ENCODE results near the gene MYL6. TPM values are rescaled to one million over a fixed set of nuclear protein-coding genes. Genes with fewer than 3 reads are reported as not detected.
"Not testable (repeated sequence)": the region's sequence is repeated elsewhere in the genome, so short reads cannot be mapped to it uniquely, and the experiment has no call there.

The MYL6 gene
- polyA plus RNA-seq, 1 donor: 1,671 TPM

- no peak for DNase-seq
Observed at GRCh38 chr12:56188131-56188777, 30.1 kb downstream of the MYL6 start.

- DNase-seq: peak; percentile 25
Observed at GRCh38 chr12:56188778-56189098, 30.6 kb downstream of the MYL6 start.

DNA sequence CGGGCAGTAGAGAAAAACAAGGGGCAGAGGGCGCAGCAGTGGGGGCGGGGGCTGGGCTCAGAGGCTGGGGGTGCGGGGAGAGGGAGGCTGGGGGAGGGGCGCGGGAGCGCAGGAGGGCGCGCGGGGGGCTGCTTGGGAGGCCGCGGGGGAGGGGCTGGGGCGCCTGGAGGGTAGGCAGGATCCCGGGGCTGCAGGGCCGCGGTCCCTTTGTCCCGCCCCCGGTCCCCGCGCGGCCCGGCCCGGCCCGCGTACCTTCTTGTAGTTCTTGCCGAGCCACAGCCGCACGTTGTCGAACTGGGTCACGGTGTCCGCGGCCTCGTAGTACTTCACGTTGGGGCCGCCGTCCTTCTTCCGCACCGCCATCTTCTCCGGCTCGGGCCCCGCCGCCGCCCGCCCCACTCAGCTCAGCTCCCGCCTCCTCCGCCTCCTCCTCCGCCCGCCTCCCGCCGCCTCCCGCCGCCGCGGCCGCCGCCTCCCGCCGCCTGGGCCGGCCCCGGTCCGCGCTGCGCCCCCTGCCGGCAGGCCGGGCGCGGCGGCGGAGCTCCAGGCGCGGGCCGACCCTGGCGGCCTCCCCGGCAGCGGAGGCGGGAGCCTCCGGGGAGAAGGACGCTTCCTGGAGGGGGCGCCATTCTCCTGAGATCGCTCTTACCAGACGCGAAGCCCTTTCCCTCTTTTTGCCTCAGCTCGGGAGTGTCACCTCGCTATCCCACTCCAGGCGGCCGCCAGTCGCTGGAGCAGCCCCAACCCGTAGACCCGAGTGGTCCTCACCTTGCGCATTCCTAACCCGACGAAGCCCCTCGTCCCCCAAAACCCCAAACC is 31.1 kb downstream of the MYL6 start, which contains the start of gene SMARCC2:
TSS of gene SMARCC2 (minus strand) at position 385 of the 819 bp plus-strand sequence. CDS start at position 363, 22 bp downstream.
- DNase-seq: peak; percentile 82

DNA sequence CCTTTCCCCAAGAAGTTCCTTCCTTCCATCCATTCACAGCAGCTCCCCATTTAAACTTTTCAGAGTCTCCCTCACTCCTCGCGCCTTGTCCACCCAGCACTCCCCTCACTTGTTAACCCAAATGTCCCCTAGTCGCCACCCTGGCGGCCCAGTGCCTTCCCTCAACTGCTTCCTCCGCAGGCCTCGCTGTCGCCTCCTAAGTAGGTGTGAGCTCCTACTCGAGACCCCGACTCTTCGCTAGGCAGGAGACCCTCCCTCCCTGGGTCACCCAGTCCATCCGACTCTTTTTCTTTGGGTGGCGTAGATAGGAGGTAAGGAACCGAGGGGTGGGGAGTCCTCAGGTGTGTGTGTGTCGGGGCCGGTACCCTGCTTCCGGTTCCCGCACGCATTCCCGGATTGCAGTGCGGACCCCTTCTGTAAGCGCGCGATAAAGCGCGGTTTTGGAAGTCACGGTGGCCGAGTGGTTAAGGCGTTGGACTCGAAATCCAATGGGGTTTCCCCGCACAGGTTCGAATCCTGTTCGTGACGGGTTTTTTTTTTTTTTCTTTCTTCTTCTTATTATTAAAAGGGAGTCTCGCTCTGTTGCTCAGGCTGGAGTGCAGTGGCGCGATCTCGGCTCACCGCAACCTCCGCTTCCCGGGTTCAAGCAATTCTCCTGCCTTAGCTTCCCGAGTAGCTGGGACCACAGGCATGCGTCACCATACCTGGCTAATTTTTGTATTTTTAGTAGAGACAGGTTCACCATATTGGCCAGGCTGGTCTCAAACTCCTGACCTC is 31.9 kb downstream of the MYL6 start:
- peak; percentile 93 for DNase-seq

DNA sequence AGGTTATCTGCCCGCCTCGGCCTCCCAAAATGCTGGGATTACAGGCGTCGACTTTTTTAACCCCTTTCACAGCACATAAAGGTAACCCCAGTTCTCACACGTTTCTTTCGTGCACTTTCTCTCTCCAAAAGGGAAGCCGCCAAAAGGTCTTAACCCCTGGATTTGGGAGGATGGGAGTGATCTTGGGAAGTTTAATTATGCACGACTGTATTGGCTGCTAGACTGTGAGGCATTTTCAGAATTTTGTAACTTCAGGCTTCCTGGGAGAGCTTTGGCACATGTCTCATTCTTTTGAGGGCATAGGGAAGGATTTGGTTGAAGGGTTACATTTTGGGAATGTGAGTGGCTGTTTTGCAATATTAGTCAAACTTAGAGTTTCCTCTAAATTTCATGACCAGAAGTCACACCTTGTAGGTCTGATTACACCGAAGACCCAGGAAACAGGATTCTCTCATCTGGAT is 32.6 kb downstream of the MYL6 start:
- no peak for DNase-seq

DNA sequence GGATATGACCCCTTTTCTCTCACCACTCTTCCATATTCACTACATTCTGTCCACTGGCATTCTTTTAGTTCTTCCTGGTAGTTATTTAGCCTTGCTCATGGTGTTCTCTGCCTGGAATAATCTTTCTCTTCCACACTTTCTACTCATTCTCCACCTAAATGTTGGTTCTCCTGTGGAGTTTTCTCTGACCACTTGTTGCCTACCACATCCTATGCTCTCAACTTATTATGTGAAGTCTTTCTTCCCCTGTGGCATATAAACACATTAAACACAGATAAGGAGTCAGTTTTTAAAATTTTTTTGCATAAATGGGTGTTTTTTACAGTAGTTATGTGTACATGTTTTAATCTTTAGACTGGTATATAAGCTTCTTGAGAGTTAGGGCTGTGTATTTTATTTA is 34.4 kb downstream of the MYL6 start:
- no peak for DNase-seq

DNA sequence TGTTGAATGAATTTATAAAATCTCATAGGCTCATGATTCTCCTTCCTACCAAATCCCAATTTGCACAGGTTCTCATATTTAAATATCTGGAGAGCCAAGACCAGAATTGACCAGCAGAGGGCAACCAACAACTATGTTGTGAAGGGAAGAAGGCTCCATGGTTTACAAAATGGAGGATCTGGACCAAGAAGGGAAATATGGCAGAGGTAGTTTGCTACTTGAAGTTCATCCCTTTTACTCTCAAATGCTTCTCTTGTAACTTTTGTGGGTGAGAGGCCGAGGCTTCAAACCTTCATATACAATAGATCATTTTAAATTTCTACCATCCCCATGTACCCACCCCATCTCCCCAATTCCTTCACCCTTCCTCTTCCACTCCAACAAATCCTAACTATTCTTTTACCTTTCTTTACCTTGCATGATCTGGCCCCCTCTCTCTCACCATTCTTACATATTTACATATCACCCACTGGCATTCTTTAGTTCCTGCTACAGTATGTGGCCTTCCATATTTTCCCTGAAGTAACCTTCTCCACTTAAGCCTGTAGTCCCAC is 34.9 kb downstream of the MYL6 start:
- DNase-seq: peak; percentile 88

GRCh38 chr12:56196818-56197550 is 38.8 kb downstream of the MYL6 start:
- not testable (repeated sequence) for DNase-seq

DNA sequence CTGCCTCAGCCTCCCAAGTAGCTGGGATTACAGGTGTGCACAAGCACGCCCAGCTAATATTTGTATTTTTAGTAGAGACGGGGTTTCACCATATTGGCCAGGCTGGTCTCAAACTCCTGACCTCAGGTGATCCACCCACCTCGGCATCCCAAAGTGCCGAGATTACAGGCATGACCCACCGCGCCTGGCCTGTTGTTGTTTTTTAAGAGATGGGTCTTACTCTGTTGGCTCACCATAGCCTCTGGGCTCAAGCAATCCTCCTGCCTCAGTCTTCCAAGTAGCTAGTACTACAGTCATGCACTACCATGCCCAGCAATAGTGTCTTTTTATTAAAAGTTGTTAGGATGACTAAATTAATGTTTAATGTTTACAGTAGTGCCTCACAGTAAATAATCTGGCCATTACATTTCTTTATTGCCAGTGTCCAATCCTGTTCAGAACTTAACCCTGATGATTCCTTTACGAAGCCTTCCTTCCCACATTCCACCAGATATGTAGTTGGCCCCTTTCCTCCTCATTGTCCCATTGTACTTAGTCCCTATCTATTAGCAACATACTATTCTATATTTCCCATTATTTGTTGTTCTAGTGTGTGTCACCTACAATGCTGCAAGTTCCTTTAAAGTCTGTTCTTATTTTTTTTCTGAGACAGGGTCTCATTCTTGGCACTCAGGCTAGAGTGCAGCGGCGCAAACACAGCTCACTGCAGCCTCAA is 39.9 kb downstream of the MYL6 start:
- no peak for DNase-seq

GRCh38 chr12:56198836-56199235 is 40.7 kb downstream of the MYL6 start:
- no peak for DNase-seq

GRCh38 chr12:56202366-56202765 is 44.2 kb downstream of the MYL6 start:
- DNase-seq: no peak

- no peak for DNase-seq
Observed at GRCh38 chr12:56202838-56203237, 44.7 kb downstream of the MYL6 start.

DNA sequence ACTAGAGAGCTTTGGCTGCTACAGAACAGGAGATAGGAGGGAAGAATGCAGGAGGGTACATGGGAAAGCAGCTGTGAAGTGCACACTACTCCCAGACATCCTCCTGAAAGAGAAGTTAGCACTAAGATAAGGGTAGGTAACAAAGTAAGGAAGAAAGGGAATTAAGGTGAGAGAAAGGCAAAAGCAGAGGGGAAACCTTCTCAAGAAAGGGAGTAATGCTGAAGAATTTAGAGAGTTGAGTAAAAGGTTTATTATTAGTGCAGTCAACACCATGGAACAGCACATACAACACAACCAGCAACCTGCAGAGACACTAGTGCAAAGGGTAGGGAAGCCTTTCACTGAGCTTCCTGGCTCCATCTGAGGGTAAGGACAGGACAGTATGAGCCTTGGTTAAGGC is 46.1 kb downstream of the MYL6 start:
- DNase-seq: no peak

- DNase-seq: no peak
Observed at GRCh38 chr12:56205445-56205844, 47.3 kb downstream of the MYL6 start.

GRCh38 chr12:56206452-56207166 is 48.5 kb downstream of the MYL6 start:
- no peak for DNase-seq

DNA sequence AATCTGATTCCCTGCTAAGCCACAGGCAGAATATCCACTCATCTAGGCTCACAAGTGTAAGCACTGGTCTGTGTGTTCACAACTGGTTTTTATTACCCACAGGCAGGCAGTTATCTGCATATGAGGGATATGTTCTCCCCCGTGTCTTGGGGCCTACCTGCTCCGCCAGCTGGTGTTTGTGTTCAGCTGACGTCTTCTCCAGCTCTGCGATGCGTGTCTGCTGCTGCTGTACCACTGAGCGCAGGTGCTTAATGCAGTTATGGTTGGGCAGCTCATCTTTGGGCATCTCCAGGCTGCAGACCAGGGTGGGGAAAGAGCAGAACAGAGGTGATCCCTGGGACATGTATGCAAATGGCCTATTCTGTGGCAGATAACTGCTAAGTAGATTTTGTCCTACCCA is 49.8 kb downstream of the MYL6 start:
- no peak for DNase-seq

Measured in left kidney (tissue), 2 donors.